HS-27A (cell line): ENCODE data around the gene SYT2.

Experiments used
- DNase-seq: peaks from one replicate; pipeline ENCODE4 v3.0.0-alpha.2; 2012; ENCODE audit warnings: low read depth, missing footprints

SYT2 gene

DNA sequence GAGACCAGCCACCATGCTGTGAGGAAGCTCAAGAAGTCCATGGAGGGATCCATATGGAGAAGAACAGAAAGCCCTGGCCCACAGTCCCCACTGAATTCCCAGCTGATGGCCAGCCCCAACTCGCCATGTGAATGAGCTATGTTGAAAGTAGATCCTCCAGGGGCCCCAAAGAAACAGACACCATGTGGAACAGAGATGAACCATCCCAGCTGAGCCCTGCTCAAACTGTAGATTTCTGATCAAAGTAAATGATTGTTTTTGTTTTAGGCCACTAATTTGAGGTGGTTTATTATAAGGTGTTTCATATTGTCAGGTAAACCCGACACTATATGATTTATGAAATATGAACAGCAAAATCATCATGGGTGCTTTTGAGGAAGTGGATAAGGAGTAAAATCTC, 32.8 kb downstream of the SYT2 start:
- no peak for DNase-seq

DNA sequence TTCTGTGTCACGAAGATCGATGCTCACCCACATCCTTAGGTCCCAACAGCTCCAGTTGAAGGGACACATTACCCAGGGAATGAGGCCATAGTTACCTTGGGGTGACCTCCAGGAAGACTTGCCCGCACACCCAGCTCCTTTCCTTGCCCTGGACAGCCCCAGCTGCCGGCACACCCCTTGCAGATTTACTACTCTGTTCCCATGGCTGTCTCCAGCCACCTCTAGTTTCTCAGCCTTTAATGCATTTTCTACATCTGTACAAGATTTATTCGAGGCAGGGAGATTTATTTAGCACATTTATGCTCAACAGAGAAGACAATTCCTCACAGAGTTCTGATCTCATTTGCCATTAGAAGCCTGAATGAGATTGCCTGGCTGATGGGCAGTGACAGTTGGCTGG, 36.7 kb downstream of the SYT2 start:
- DNase-seq = no peak

DNA sequence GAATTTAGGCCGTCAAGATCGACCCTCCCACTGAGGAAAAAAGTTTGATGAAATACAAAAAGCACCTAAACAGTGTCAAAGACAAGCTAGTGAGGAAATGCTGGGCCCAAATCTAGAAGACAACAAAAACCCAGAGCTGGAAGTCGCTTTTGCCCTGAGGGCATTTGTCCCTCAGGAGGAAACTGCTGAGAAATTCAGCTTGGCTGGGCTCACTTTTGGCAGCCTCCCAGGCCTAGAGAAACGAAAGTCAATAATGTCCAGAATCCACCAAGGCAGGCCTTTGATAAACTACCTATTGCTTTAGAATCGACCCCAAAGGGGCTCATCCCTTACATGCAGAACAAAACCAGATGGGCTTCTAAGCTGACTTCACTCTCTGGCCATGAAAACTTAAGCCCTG, 38.9 kb downstream of the SYT2 start:
- DNase-seq = no peak

DNA sequence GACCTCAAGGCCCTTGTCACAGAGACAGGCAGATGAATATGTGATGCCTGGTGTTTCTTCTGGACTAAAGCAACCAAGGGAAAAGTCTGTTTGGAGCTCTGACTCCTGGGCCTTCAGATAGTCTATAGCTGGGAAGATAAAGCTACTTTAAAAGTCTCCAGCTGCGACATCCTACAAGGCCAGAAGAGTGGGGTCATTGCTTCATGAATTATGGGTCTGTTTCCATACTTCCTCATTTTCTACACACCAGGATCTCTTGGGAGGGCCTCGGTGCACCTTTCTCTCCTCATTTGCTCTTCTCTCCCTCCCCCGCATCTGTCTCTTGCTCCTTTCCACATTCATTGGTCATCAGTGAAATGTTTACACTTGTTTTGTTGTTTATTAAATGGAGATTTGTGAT, 44.8 kb downstream of the SYT2 start:
- DNase-seq = no peak

DNA sequence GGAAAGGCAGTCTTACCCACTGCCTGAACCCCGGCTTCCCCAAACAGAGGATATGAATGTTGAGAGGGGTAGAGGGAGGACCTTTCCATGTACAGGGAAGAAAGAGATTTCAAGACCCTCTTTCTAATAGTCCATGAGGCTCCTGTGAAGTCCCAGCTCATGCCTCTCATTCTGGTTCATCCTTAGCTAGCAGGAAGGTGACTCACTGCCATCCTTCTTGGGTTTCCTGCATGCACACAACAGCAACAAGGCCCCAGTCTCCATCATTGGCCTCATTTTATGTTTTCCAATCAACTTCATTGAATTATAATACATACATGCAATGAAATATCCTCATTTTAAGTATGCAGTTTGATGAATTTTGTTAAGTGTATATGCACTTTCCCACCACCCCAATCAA, 46.2 kb downstream of the SYT2 start:
- no peak for DNase-seq

DNA sequence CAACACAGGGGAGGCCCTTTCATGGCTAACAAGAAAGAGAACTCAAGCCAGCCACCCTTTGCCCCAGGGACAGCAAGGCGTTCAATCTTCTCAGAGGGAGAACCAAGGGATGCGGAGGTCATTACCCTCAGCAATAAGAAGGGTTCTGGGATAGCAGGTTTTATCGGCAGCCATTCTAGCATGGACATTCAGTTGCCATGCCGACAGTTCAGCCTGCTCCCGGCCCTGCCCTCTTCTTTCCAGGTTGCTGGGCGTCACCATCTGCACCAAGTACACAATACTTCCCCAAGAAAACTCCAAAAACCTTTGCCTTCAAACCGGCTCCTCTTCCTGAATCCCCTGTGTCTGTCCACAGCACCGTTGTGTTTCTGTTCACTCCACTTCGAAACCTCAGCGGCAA, 47.1 kb downstream of the SYT2 start:
- no peak for DNase-seq

DNA sequence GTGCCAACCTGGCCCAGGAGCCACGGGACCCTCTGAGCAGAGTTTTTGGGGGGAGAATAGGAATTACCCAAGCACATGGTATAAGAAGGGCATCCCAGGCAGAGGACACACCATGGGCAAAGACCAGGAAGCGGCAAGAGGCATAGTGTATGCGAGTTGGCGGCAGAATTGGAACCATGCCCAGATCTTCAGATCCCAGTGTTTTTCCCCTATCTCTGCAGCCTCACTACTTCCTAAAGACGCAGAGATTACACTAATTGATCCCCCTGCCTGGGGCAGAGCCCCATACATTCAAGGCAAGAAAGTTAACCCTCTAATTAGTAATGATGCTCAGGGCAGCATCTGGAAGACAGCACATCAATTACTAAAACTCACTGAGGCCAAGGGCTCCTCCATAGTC, 48.2 kb downstream of the SYT2 start:
- DNase-seq = no peak

DNA sequence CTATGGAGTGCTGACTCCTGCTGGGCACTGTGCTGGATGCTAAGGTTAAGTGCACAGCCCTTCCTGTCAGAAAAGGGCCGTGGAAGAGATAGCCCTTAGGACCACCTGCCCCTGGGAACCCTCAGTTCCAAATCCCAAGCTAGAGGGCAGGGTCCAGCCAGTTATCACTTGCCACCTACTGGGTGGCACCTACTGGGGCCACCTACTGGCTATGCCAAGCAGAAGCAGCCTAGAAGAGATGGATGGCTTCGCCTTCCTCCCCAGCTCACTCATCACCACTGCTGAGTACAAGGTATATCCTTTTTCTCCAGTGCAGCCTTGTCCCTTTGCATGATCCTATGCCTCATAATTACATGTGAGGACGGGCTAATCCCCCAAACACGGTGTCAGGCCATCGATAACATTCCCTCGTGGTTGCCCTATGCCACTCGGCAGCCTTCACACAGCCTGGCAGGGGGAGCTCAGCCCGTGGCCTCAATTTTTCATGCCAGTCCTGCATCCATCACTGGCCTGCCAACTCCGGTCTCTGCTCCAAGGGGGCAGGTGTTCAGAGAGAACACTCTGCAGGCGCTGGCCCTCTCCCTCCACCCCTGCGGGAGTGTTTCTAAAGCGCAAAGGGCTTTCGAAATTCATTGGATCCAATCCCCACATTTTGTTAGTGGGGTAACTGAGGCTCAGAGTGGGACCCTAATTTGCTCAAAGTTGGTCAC, 49.0 kb downstream of the SYT2 start:
- DNase-seq = no peak

DNA sequence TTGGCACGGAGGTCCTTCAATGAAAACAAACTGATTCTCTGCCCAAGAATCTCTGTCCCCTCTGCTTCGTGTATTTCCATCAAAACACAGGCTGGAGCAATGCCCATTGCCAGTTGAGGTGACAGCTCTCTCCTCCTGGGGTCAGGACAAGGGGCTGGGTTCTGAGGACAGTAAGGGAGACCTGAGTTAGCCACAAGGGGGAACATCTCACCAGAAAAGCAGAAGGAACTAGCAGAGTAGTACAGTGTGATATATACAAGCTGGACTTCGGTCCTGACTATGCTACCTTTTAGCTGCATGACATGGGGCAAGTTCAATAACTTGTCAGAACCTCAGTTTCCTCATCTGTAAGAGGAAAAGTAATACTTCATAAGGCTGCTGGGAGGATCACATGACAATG, 50.3 kb downstream of the SYT2 start:
- no peak for DNase-seq

DNA sequence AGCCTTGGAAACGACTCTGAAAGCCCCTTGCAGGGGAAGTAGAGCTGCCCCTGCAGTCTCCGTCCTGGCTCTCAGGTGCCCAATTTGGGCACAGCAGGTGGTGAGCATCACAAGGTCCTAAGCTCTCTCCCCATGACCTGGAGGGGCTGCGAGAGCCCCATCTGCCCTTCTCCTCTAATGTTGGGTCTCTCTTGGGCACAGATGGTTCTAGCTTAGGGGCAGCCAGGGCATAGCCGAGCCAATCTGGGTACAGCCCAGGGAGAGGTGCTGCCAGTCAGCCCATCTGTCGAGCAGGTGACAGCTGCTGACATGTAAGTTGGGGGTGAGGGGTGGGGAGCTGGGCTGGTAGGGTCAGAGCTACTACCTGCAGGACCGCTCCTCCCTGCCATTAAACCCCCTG, 50.7 kb downstream of the SYT2 start:
- no peak for DNase-seq

DNA sequence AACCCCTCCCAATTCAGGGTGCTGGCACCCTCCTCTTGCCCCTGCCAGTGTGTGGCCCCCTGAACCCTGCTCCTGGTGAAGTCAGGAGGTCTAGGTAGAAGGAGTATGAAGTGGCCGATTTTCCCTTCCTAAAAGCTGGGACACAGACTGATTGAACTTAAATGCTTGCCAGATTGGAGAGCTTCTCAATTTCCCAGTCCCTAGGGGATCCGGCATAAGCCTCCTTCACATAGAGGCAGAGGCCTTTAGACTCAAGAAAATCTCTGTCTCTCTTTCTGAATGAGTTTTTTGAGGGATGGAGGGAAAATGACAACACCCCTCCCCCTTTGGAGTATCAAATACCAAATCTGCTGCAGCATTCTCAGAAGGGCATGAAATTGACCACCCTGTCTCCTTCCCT, 51.5 kb downstream of the SYT2 start:
- DNase-seq = no peak

DNA sequence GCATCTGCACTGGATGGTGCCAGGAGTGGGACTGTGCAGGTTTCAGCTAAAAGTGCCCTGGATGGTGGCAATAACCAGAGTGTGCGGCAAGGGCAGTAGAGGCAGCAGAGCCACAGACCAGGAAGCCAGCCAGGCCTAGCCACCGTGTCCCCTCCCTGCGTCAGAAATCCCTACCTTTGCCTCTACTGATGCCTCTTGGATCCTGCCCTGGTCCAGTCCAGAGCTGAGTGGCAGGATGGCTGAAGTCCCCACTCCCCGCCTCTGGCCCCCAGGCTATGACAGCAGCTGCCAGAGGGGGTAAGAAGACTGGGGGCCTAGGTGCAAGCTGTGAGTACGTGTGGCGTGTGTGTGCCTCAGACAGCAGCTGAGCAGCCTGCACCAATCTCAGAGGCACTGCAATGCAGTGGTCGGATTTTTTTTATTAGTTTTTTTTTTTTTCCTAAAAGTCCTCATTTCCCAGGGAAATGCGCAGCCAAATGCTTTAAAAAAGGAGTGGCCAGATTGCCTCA, 51.9 kb downstream of the SYT2 start:
- no peak for DNase-seq

DNA sequence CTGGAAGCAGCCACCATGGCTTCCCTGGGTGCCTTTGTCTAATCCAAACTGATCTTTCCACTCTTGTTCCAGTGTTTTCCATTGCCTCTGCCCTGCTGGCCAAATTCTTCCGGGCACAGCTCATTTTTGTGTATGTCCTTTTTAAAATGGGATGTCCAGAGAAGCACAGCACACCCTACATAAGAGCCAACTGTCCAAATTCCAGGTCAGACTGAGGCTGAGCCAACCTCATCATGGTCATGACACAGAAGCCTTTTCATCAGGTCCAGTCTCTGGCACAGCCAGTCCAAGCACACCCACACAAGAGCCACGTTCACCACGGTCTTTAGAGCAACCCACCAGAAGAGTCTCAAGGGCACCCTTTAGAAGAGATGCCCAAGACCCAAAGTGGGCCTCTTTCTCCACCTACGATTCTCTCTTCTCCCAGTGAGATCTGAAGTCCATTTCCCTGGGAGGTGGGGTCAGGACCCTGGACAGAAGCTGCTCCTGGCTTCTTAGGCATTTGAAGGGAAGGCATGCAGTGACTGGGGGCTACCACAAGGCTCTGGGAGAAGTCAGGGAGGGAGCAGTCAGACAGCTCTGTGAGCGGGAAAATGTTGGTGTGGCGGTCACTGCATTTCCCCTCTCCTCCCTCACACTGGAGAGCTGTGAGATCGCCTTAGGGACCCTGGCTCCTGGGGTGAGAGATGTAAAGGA, 53.2 kb downstream of the SYT2 start:
- no peak for DNase-seq

DNA sequence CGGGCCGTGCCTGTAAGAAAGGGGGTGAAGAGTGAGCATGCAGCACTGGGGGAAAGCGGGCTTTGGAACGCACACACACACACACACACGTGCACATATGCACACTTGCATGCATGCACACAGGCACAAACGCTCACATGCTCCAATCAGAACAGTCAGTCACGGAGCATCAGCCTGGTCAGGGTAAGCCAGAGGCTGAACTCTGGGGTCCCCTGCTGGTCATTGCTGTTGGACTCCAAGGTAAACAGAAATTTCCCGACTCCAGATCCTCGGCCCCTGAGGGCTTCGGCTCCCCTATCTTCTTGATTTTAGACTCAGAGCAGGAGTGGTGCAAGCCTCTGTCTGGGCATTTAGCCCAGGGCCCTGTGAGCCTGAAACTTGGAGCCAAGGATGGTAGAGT, 54.2 kb downstream of the SYT2 start:
- no peak for DNase-seq

DNA sequence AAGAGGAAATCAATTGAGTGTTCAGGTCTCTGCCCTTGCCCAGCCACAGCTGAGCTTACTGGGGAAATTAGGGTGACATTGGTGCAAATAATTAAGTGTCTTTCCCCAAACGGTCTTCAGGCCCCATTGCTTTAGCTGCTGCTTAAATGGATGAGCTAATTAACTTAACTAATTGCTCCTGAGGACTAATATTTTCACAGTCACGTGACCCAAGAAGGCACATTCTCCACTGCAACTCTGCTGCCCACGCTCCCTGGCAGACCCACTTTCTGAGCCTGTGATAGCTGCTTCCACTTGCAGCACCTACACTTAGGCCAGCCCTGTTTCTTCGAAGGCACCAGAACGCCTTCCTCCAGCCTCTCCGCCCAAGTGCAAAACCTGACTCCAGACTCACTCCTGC, 56.2 kb downstream of the SYT2 start:
- no peak for DNase-seq

DNA sequence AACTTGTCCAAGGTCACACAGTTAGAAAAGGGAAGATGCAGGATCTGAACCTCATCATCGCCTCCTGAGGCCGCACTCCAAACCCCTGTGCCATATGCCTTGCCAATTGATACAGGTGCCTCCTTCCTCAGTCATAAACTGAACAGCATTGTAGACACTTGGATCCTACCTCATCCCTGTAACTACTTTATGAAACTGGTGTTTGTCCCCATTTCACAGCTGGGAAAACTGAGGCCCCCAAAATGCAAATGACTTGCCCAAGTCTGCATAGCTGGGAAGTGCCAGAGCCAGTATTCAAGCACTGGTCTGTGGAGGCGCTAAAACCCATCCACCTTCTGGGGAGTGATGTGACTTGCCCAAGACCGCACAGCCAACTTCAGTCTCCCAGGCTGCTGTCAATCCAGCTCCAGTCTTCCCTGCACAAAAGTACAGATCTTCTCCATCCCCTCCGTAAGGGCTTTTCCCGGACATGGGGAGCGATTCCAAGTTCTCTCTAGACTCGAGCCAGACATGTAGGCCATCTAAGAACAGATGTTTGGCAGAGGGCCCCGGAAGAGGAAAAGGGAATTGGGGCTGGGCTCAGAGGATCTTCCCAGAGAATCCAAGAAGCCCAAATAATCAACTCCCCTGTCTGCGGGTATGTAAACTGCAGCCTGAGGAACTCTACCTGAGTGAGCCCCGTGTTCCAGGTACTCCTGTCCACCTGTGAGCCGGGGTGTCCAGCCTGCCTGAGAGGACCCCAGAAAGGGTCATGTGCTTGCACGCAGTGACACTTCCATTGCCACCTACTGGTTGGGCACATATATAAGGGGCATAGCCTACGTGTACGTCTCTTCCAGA, 60.5 kb downstream of the SYT2 start:
- no peak for DNase-seq

DNA sequence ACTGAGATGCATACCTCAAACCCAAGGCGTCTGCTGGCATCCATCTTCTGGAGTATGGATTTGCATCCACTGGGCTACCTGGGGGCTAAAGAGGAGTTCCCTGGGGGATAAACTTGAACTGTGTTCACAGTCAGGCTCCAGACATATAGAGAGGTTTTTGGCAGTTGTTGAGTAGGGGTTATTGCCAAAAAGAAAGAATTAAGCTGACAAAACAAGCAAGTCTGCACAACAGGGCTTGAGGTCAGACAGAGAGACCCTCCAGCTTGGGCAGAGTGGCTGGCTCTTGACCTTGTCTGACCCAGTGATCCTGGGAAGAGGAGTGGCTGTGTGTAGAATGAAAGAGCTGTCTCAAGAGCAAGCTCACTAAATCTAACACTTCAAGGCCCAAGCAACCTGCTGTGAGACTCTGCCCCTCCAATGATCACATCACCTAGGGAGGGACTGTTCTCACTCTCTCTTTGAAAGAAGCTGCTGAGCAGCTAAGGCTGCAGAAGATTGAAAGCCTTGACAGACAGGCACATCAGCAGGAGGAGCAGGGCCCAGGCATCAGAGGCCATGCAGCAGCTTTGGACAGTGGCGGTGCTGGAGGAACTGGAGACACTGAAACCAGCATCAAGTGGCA, 61.5 kb downstream of the SYT2 start:
- DNase-seq = no peak

DNA sequence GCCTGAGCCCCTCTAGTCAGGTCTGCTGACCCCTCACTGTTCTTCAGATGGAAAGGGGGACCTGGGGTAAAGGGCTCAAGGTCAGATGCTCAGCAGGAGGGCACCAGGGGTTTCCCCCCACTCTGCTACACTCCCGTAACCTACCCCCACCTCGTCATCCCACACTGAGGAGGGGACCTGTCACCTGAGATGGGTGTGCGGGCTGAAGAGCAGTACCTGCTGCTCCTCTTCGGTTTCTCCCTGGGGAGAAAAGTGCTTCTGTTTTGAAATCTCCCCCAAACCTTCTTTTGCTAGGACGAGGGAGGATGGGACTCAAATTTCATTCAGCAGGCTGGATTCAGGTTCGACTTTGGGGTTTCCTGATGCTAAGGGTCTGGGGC, 65.2 kb downstream of the SYT2 start:
- no peak for DNase-seq

DNA sequence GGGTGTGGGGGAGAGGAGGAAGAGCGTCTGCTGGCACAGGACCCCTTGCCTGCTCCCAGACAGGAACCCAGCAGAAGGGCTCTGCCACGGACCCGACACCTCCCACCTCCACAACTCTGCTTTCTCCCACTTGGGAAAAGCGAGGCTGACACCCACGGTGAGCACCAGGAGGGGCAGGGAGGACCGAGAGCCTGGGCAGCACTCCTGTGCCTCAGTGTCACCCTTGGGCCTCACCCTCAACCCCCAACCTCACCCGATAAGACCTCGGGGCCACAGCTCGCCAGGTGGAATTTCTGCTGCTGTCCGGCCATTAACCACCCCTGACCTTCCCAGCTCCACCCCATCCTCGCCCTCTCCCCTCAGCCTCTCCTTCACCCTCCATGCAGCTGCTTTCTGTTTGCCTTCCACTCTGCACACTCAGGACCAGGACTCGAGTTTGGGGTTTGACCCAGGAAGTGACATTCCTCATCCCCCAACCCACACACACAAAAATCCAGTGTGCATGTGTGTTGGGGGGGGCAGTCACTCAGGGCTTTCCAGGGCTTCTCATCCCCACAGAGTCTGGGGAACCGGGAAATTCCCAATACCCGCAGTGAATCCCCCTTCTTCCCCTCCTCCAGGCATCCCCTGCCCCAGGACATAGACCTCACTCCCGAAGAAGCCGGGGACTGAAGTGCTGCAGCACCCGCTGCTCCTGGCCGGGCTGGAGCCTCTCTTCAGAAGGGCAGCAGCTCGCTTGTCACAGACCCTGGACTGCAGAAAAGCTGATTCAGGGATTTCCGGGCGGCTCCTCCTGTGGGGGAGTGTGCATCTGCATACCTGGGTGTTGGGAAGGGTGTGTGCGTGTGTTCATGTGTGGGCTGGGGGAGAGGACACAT, 65.8 kb downstream of the SYT2 start:
- no peak for DNase-seq

DNA sequence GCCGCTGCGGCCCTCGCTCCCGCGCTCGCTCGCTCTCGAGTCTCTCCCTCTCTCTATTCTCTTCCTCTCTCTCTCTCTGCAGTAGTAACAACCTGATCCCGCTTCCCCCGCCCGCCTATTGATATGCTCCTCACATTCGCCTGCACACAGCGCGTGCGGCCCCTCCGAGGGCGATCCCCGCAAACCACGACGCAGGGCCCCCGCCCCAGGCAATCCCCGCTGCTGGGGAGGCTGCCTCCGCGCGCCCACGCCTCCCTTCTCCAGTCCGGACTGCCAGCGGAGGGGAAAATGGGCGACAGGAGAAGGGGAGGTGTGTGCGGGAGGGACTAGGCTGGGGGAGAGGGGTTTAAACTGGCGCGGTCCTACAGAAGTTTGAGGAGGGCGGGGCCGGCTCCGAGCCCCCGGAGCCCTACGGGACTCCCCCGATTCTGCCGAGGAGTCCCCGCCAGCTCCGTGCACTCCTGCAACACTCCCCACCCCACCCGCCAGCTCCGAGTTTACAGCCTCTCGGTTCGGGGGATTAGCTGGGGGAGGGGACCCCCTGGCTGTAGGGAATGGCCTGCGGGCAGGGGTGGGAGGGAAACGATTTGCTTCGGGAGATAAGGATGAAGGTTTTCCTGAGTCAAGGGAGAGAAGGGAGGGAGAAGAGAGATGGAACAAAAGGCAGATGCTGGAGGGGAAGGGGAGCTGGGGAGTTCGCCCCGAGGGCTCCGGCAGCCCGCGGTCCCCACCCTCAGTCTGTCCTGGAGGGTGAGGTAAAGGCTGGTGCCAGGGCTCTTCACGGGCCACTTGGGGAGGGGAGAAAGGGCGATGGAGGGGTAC, 66.6 kb downstream of the SYT2 start:
- DNase-seq = no peak
